GM21786 (cell line): Measurements from ENCODE around the gene PSMB11.

Experiments used
- ATAC-seq: cut with Tn5 transposase; IDR thresholded peaks from one replicate; pipeline ENCODE4 v1.9.1; 2021; ENCODE audit not compliant: unreplicated experiment

The PSMB11 gene

GRCh38 chr14:23078692-23079116, 36.7 kb downstream of the PSMB11 start:
- ATAC-seq, result no peak

- no peak for ATAC-seq
These were observed 37.7 kb downstream of the PSMB11 start for GRCh38 chr14:23079716-23080115.

GRCh38 chr14:23080474-23080873, 38.5 kb downstream of the PSMB11 start:
- ATAC-seq, result no peak

- no peak for ATAC-seq
These were observed 43.4 kb downstream of the PSMB11 start for GRCh38 chr14:23085458-23085857.

GRCh38 chr14:23086565-23086964, 44.6 kb downstream of the PSMB11 start:
- no peak for ATAC-seq

GRCh38 chr14:23089498-23090253, 47.7 kb downstream of the PSMB11 start:
- ATAC-seq, result no peak

GRCh38 chr14:23090254-23090636, 48.2 kb downstream of the PSMB11 start:
- ATAC-seq, result no peak

GRCh38 chr14:23091294-23092225, 49.5 kb downstream of the PSMB11 start:
- no peak for ATAC-seq

- no peak for ATAC-seq
These were observed 51.1 kb downstream of the PSMB11 start for GRCh38 chr14:23093104-23093503.

- no peak for ATAC-seq
These were observed 51.5 kb downstream of the PSMB11 start for GRCh38 chr14:23093526-23093925.
